Testis (tissue), 2 donors: ENCODE measurements around the gene MOB1A.

Source experiments
- POLR2A ChIP-seq: fragments of 450-650 bp; IDR thresholded peaks from one replicate; pipeline ENCODE4 v1.6.1; 2017; ENCODE audit warnings: antibody characterized with exemption, mild to moderate bottlenecking, moderate library complexity
- TF ChIP-seq, protein P1 (sequence below), 3 experiments: fragments of 450-650 bp in 2 of 3; fragments of 200-600 bp in 1 of 3; sonication (generic) in 1 of 3; IDR thresholded peaks; one replicate each; pipeline ENCODE4 v1.5.1; 2016 to 2019; ENCODE audit warnings: antibody characterized with exemption in 3 of 3, mild to moderate bottlenecking in 2 of 3, moderate library complexity in 1 of 3

DNA sequence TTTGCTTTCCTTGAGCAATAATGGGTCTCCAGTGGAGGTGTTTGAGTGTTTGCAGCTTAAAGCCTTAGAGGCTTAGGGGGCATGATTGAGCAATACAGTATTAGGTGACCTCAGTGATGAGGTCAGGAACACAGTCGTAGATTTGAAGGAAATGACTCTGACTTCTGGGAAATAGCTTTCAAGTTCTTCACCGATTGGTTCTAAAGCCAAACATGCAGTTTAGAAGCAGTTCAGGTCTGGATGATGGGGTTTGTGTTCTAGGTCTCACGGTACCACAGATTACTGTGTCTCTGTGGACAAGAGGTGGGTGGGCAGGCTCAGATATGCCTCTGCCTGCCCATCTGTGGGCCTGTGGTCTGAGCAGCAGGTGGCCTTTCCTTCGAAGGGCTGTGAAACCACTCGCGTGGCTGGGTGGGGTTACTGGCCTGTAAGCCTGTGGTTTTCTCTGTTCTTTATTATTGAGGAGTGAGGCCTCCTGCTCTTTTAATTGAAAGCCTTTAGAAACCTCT lies 27.6 kb upstream of the MOB1A start:
- TF ChIP-seq, protein P1, sequence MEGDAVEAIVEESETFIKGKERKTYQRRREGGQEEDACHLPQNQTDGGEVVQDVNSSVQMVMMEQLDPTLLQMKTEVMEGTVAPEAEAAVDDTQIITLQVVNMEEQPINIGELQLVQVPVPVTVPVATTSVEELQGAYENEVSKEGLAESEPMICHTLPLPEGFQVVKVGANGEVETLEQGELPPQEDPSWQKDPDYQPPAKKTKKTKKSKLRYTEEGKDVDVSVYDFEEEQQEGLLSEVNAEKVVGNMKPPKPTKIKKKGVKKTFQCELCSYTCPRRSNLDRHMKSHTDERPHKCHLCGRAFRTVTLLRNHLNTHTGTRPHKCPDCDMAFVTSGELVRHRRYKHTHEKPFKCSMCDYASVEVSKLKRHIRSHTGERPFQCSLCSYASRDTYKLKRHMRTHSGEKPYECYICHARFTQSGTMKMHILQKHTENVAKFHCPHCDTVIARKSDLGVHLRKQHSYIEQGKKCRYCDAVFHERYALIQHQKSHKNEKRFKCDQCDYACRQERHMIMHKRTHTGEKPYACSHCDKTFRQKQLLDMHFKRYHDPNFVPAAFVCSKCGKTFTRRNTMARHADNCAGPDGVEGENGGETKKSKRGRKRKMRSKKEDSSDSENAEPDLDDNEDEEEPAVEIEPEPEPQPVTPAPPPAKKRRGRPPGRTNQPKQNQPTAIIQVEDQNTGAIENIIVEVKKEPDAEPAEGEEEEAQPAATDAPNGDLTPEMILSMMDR (IDR thresholded peaks at IDR 0.05): no peak
- TF ChIP-seq POLR2A: no peak
